Heart left ventricle (tissue), 13 donors: ENCODE results near the gene IPO4.

Experiments
- CTCF ChIP-seq, 12 donors: fragments of 200-600 bp; sonication (generic) in 4 of 12; IDR thresholded peaks; one replicate each; pipeline versions ENCODE4 v1.5.0 to v1.8.0; 2018 to 2022; ENCODE audit warnings: antibody characterized with exemption in 12 of 12, mild to moderate bottlenecking in 5 of 12
- POLR2A ChIP-seq, 2 donors: fragments of 450-650 bp; IDR thresholded peaks; one replicate each; pipeline ENCODE4 v1.6.1; 2017; ENCODE audit warnings: antibody characterized with exemption in 2 of 2, mild to moderate bottlenecking in 2 of 2, moderate library complexity in 2 of 2
- donor health status: ischemic (EF 13 %, LVEDD 7.1; RV severe dilation, severe dysfunction).
- donor health status: DM: no; HTN: yes; CAD: no.
- donor health status: DM: no; HTN: no; CAD: no.
- donor health status: ischemic (EF 25% LVEDD 6.9; RV normal size, moderate dysfunction).
- donor health status: ischemic (EF 25% LVEDD 5.7; RV mildly dilated, moderate dysfunction).
- donor health status: ischemic (EF 35%, LVEDD 5.7; RV mildly dilated, moderate dysfunction).
- donor health status: nonischemic (EF 11% LVEDD 7.7; RV severe dilation, severe dysfunction).
- donor health status: DM: yes; HTN: yes; CAD: no.
- donor health status: PGD.
- donor health status: ischemic (EF 29% LVEDD 5.4; RV normal size, mild dysfunction).
- donor health status: nonischemic (EF 23%, LVEDD 6.1; RV moderate dilation, normal function).

GRCh38 chr14:24207625-24208024, 19.0 kb upstream of the IPO4 start:
- TF ChIP-seq CTCF (IDR thresholded peaks at IDR 0.05) (no peak), POLR2A (IDR thresholded peaks at IDR 0.05) (no peak)
